NOMO-1 treated with dmso at 0.1 percent for 144 hours (cell line): ENCODE data around the gene TRIM44.

ENCODE experiments used
- DNase-seq: peaks from one replicate; lab custom pipeline; 2025; ENCODE audit not compliant: unreplicated experiment; lab: John Stamatoyannopoulos, UW

The TRIM44 gene

GRCh38 chr11:35671396-35672127 lies 9.0 kb downstream of the TRIM44 start:
- no peak for DNase-seq

GRCh38 chr11:35672608-35673007 lies 10.0 kb downstream of the TRIM44 start:
- DNase-seq: no peak

- DNase-seq: no peak
These were observed 13.5 kb downstream of the TRIM44 start for GRCh38 chr11:35675901-35676610.

GRCh38 chr11:35676611-35676965 lies 14.0 kb downstream of the TRIM44 start:
- no peak for DNase-seq

- no peak for DNase-seq
These were observed 15.3 kb downstream of the TRIM44 start for GRCh38 chr11:35677904-35678303.

GRCh38 chr11:35678471-35678870 lies 15.9 kb downstream of the TRIM44 start:
- no peak for DNase-seq

- no peak for DNase-seq
These were observed 16.4 kb downstream of the TRIM44 start for GRCh38 chr11:35678975-35679374.

GRCh38 chr11:35680506-35680905 lies 17.9 kb downstream of the TRIM44 start:
- DNase-seq: no peak

GRCh38 chr11:35681163-35681767 lies 18.7 kb downstream of the TRIM44 start:
- no peak for DNase-seq

GRCh38 chr11:35682230-35683173 lies 19.9 kb downstream of the TRIM44 start:
- DNase-seq: no peak

GRCh38 chr11:35683728-35684339 lies 21.3 kb downstream of the TRIM44 start:
- peak; percentile 64 for DNase-seq

GRCh38 chr11:35688023-35688422 lies 25.4 kb downstream of the TRIM44 start:
- DNase-seq: no peak

- DNase-seq: no peak
These were observed 26.8 kb downstream of the TRIM44 start for GRCh38 chr11:35689081-35689996.

GRCh38 chr11:35702126-35702525 lies 39.6 kb downstream of the TRIM44 start:
- DNase-seq: no peak

GRCh38 chr11:35709376-35709775 lies 46.8 kb downstream of the TRIM44 start:
- no peak for DNase-seq

- DNase-seq: no peak
These were observed 48.8 kb downstream of the TRIM44 start for GRCh38 chr11:35711173-35711910.

GRCh38 chr11:35711924-35712323 lies 49.3 kb downstream of the TRIM44 start:
- no peak for DNase-seq

GRCh38 chr11:35712533-35712932 lies 50.0 kb downstream of the TRIM44 start:
- no peak for DNase-seq
